ENCODE measurements around the gene CCNB2. TPM values are rescaled to one million over a fixed set of nuclear protein-coding genes. Genes with fewer than 3 reads are reported as not detected.

CCNB2 gene
- total and polyA plus RNA-seq, 9 of the 15 experiments (the other 6 are each of a cell fraction or from before 2014, with no cell fraction given) = 84.8 to 266 (median 124) TPM

- Histone ChIP-seq H3K9me3 (replicated peaks; ENCODE audit: control insufficient read depth, insufficient read depth, low read depth, low read length) (no peaks in the 10 kb centered on the region), H3K4me3 (no peak overlapping the region), H3K36me3 (ENCODE audit: control insufficient read depth, insufficient read depth, low read length) (peaks cover 59% of the 10 kb centered on the region), H2AFZ (ENCODE audit: low read depth, low read length) (no peak overlapping the region), H3K9ac (ENCODE audit: insufficient read depth in 1 of 2, low read depth in 2 of 2, low read length in 2 of 2) (no peak overlapping the region), H3K27me3 (ENCODE audit: control insufficient read depth in 2 of 2, insufficient read depth in 2 of 2, low read length in 2 of 2) (no peaks in the 10 kb centered on the region), H3K79me2 (ENCODE audit: control insufficient read depth, insufficient read depth, low read length) (no peaks in the 10 kb centered on the region), H4K20me1 (replicated peaks; ENCODE audit: control insufficient read depth, insufficient read depth, low read length) (no peaks in the 10 kb centered on the region), H3K27ac (ENCODE audit: extremely low read depth, low read depth, low read length) (no peak overlapping the region), H3K4me2 (ENCODE audit: insufficient read depth, low read length) (no peak overlapping the region), H3K9me1 (ENCODE audit: control insufficient read depth, insufficient read depth, low read length) (no peaks in the 10 kb centered on the region), H3K4me1 (replicated peaks in 1 of 2; ENCODE audit: control insufficient read depth in 2 of 2, insufficient read depth in 2 of 2, low read length in 2 of 2) (no peaks in the 10 kb centered on the region)
- no TSS peak for BruUV-seq (replicated peaks)
- ChIA-PET POLR2A (interaction anchor here (1.2 kb wide), 1 partner anchor 10 kb away, joined by 4 read pairs; no protein-coding TSS in a partner anchor), CTCF (ENCODE audit: low intra/inter-chr PET ratio) (no interaction called here)
- in situ Hi-C loops (cut with MboI) (no loop called here), intact Hi-C loops (cut with micrococcal nuclease) (no loop called here)
- ATAC-seq (no peak), FAIRE-seq (no peak), DNase-seq (ENCODE audit: extremely low read depth in 1 of 4, low spot score in 3 of 4) (no peak)
- TF ChIP-seq KDM2B (CRISPR knock-in tag; IDR thresholded peaks at IDR 0.05) (no peak), ZNF282 (CRISPR knock-in tag; IDR thresholded peaks at IDR 0.05) (no peak), PHB2 (IDR thresholded peaks at IDR 0.05; ENCODE audit: low read depth) (no peak), ZNF232 (CRISPR knock-in tag; IDR thresholded peaks at IDR 0.05) (no peak), NR4A1 (CRISPR knock-in tag; IDR thresholded peaks at IDR 0.05) (no peak), NR4A1 (tag; IDR thresholded peaks at IDR 0.05) (no peak), TEAD2 (tag; IDR thresholded peaks at IDR 0.05) (no peak), MTA3 (IDR thresholded peaks at IDR 0.05; ENCODE audit: borderline replicate concordance) (no peak), RAD21 (CRISPR knock-in tag; conservative IDR thresholded peaks at IDR 0.05 in 1 of 2, IDR thresholded peaks at IDR 0.05 in 1 of 2) (no peak), ZNF121 (CRISPR knock-in tag; conservative IDR thresholded peaks at IDR 0.05) (no peak), GTF3C2 (IDR thresholded peaks at IDR 0.05; ENCODE audit: borderline replicate concordance, extremely low read depth, insufficient read length) (no peak), SNIP1 (IDR thresholded peaks at IDR 0.05; ENCODE audit: low read depth) (no peak), EP400 (IDR thresholded peaks at IDR 0.05) (no peak), FOS (IDR thresholded peaks at IDR 0.05; ENCODE audit: extremely low read depth, insufficient read length) (no peak), RBFOX2 (IDR thresholded peaks at IDR 0.05; ENCODE audit: low read depth, low read length) (no peak)
- WGBS (ENCODE audit: insufficient coverage, low coverage, missing lambda C conversion rate) = 69% methylated on average over 3 of the region's 3 CpGs
Measured at GRCh38 chr15:59096429-59096828, 8.5 kb upstream of the CCNB2 start.
